Ramos (cell line): ENCODE data around the gene HBZ.
"Not testable (repeated sequence)": the region's sequence is repeated elsewhere in the genome, so short reads cannot be mapped to it uniquely, and the experiment has no call there.

Experiments
- in situ Hi-C: fragments of 300-500 bp; cut with MboI; formaldehyde crosslinking; loops from one replicate; pipeline ENCODE4 v1.14.3; 2022; ENCODE audit warnings: low sequenced_read_pairs; ENCODE audit not compliant: unreplicated experiment

The HBZ gene

DNA sequence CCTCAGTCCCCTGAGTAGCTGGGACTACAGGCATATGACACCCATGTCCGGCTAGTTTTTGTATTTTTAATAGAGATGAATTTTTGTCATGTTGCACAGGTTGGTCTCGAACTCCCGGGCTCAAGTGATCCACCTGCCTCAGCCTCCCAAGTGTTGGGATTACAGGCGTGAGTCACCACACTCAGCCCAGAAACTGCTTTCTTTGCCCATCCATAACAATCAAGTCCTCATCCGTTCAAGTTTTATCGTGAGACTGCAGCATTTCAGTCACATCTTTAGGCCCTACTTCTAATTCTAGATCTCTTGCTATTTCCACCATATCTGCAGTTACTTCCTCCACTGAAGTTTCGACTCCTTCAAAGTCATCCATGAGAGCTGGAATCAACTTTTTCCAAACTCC is 20.3 kb upstream of the HBZ start:
- in situ Hi-C loops = no loop called here

DNA sequence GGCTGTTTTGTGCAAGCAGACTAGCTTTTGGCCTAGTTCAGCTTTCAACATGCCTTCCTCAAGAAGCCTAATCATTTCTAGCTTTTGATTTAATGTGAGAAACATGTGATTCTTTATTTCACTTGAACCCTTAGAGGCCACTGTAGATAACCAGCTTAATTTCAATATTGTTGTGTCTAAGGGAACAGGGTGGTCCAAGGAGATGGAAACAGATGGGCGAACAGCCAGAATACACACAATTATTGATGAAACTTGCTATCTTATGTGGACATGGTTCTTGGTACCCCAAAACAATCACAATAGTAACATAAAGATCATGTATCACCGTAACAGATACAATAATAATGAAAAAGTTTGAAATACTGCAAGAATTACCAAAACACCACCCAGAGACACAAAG is 18.7 kb upstream of the HBZ start:
- in situ Hi-C loops = no loop called here

DNA sequence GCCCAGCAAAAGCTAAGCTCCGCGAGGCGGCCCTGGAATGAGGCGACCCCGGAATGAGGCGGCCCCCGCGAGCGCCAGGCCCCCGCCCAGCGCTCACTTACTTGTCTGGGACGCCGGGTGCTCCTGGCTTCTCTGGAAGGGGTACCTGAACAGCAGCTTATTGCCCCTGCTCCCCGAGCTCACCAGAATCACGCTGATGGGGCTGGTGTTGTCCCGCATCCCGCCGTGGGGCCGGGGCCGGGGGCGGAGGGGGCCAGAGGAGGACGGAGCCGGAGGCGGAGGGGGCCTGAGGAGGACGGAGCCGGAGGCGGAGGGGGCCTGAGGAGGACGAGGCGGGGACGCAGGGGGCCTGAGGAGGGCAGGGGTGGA is 14.4 kb upstream of the HBZ start:
- in situ Hi-C loops = no loop called here

DNA sequence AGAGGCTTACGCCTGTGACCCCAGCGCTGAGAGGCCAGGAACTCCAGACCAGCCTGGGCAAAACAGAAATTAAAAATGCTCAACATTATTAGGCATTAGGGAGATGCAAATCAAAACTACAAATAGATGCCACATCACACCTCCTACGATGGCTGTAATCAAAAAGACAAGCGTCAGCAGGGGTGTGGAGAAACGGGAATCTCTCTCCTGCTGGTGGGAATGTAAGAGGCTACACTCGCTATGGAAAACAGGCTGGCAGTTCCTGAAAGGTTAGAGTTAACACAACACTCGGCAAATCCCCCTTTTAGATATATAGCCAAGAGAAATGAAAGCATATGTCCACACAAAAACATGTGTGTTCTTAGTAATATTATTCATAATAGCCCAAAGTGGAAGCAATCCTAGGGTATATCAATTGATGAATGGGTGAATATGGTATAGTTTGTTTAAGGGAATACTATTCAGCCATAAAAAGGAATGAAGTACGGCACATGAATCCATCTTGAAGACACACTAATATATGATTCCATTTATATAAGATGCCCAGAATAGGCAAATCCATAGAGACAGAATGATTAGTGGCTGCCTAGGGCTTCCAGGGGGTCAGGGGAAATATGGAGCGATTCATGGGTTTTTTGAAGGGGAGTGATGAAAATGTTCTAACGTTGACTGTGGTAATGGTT is 12.1 kb upstream of the HBZ start:
- in situ Hi-C loops = no loop called here

DNA sequence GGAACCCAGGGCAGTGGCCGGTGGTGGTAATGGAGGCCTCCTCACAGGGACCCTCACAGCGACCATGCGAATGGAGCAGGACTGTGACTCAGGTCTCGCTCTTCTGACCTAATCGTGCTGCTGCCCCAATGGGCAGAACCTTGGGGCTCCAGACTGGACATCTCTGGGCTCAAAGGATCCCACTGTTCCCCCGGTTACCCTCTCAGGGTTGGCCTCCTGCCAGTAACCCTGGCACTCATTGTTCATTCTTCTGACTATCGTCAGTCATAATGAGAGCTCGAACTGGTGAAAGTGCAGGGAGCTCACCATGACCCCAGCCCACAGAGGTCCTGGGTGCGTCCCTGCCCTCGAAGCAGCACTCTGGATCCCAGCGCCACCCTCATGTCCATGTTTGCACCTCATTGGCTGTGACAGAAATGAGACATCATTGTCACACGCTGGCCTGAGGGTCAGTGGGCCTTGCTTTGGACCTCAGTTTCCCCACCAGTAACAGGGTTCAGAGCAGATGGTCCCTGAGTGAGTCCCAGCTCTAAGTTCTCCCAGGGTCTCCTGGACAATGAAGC is 10.0 kb upstream of the HBZ start:
- in situ Hi-C loops = no loop called here

DNA sequence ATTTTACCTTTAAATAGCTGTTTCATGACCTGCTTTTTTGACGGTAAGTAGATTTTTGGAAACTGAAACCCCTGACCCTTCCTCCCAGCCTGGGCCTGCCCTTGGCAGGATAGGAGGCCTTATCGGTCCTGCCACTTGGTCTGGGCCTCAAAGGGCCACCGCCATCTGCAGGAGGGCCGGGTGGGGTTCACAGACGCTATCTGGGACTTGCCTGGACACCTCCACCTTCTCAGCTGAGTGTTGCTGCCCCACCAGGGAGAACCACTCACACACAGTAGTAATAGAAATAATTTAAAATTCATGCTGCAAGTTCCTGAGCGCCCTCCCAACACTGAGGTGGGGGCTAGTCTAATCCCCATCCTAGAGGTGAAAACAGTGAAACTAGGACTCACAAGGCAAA is 9.4 kb upstream of the HBZ start:
- in situ Hi-C loops = no loop called here

- in situ Hi-C loops = no loop called here
These were observed 9.0 kb upstream of the HBZ start for GRCh38 chr16:143456-143855.

DNA sequence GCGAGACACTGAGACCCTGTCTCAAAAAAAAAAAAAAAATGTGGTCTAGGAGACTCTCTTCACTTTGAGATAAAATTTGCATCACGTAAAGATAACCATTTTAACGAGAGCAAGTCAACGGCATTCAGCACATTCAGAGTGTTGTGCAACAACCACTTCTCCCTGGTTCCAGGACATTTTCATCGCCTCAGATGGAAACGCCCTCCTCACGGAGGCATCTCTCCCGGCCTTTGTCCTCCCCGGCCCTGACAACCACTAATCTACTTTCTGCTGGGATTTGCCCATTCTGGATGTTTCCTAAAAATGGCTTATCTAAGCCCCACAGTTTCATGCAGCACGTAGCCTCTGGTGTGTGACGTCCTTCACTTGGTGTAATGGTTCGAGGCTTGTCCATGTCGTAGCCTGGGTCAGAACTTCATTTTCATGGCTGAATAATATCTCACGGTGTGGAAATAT is 7.6 kb upstream of the HBZ start:
- in situ Hi-C loops = no loop called here

DNA sequence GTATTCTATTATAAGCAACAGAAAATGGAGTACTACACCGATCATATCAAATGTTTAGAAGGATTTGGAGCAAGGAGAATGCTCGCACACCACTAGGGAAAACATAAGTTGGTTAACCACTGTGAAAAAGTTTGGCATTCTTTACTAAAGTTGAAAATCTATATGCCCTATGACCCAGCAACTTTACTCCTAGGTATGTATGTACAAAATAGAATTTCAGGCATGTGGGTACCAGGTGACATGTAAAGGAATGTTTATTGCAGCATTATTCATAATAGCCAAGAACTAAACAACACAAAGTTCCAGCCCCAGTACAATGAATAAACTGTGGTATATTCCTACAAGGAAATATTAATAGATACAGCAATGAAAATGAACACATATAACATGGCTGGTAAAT is 5.8 kb upstream of the HBZ start:
- in situ Hi-C loops = no loop called here

- in situ Hi-C loops = no loop called here
These were observed 3.3 kb upstream of the HBZ start for GRCh38 chr16:149024-149660.

- in situ Hi-C loops = not testable (repeated sequence)
These were observed 681 bp downstream of the HBZ start for GRCh38 chr16:153129-153521.

DNA sequence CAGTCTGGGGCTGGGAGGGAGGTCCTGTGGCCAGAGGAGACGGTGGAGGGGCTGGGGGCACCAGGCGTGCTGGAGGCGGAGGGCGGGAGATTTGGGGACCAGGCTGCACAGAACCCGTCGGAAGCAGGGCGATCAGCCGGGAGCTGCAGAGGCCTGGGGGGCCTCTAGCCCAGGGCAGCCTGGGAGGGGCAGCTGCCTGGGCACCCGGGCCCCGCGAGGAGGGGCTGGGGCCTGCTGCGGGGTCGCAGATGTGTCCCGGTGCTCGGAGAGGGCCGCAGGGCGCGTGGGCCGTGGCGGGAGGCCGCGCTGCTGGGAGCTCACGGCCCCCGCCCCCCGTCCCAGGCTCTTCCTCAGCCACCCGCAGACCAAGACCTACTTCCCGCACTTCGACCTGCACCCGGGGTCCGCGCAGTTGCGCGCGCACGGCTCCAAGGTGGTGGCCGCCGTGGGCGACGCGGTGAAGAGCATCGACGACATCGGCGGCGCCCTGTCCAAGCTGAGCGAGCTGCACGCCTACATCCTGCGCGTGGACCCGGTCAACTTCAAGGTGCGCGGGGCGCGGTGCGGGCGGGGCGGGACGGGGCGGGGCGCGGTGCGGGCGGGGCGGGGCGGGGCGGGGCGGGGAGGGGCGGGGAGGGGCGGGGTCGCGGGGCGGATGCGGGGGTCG is 1.2 kb downstream of the HBZ start:
- in situ Hi-C loops = not testable (repeated sequence)

DNA sequence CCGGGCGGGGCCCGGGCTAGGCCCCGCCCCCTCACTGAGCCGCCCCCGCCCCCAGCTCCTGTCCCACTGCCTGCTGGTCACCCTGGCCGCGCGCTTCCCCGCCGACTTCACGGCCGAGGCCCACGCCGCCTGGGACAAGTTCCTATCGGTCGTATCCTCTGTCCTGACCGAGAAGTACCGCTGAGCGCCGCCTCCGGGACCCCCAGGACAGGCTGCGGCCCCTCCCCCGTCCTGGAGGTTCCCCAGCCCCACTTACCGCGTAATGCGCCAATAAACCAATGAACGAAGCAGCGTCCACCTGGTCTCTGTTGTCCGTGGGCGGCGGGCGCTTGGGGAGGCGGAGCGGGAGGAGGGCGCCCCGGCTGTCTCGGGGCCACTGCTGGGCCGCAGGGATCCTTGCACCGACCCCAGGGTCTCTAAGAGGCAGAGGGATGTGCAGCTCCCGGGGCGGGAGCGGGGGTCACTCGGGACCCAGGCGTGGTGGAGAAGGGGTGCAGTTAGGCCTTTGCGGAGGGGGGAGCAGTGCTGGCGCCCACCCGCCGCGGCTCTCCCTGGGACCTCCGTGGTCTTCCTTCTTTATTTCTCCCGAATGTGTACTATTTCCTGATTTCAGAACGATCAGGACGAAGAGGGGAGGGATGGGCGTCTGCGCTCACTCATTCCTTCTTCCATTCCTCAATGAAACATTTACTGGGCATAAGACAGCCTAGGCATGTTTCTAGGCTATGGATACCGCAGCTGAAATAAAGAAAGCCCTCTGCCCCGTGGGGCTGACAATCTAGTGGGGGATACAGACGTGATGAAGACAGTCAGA is 2.0 kb downstream of the HBZ start:
- in situ Hi-C loops = no loop called here

GRCh38 chr16:155031-155398 is 2.6 kb downstream of the HBZ start:
- in situ Hi-C loops = no loop called here

DNA sequence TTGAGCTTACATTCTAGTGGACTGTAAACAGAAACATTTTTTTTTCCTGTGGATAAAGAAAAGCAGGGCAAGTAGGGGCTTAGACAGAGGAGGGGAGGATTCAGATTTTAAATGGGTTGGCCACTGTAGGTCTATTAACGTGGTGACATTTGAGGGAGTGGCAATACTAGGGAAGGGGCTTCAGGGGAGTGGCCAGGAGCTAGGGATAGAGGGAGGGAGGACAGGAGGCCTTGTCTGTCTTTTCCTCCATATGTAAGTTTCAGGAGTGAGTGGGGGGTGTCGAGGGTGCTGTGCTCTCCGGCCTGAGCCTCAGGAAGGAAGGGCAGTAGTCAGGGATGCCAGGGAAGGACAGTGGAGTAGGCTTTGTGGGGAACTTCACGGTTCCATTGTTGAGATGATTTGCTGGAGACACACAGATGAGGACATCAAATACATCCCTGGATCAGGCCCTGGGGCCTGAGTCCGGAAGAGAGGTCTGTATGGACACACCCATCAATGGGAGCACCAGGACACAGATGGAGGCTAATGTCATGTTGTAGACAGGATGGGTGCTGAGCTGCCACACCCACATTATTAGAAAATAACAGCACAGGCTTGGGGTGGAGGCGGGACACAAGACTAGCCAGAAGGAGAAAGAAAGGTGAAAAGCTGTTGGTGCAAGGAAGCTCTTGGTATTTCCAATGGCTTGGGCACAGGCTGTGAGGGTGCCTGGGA is 6.8 kb downstream of the HBZ start:
- in situ Hi-C loops = no loop called here

- in situ Hi-C loops = not testable (repeated sequence)
These were observed 7.8 kb downstream of the HBZ start for GRCh38 chr16:160242-160641.

GRCh38 chr16:160691-161190 is 8.3 kb downstream of the HBZ start:
- in situ Hi-C loops = no loop called here

GRCh38 chr16:162271-162991 is 10.0 kb downstream of the HBZ start:
- in situ Hi-C loops = no loop called here

DNA sequence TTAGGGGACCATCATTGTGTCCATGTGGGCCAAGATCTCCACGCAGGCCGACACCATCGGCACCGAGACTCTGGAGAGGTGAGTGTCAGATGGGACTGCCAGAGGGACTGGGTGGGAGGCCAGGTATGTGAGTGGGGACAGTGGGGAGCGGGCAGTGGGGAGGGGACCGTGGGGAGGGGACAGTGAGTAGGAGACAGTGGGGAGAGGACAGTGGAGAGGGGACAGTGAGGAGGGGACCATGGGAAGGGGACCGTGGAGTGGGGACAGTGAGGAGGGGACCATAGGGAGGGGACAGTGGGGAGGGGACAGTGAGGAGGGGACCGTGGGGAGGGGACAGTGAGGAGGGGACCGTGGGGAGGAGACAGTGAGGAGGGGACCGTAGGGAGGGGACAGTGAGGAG is 10.7 kb downstream of the HBZ start:
- in situ Hi-C loops = not testable (repeated sequence)
